Esophagus muscularis mucosa (tissue), 3 donors: Measurements from ENCODE around the gene CDH8.

Source experiments
- POLR2A ChIP-seq: fragments of 450-650 bp; IDR thresholded peaks from one replicate; pipeline ENCODE4 v1.6.1; 2017; ENCODE audit warnings: antibody characterized with exemption, moderate library complexity, mild to moderate bottlenecking, low read depth
- TF ChIP-seq, protein P1 (sequence below), 3 experiments: fragments of 200-600 bp in 2 of 3; fragments of 450-650 bp in 1 of 3; sonication (generic) in 2 of 3; IDR thresholded peaks; one replicate each; pipeline ENCODE4 v1.5.1; 2017 to 2019; ENCODE audit warnings: antibody characterized with exemption in 3 of 3, mild to moderate bottlenecking in 2 of 3, moderate library complexity in 1 of 3

DNA sequence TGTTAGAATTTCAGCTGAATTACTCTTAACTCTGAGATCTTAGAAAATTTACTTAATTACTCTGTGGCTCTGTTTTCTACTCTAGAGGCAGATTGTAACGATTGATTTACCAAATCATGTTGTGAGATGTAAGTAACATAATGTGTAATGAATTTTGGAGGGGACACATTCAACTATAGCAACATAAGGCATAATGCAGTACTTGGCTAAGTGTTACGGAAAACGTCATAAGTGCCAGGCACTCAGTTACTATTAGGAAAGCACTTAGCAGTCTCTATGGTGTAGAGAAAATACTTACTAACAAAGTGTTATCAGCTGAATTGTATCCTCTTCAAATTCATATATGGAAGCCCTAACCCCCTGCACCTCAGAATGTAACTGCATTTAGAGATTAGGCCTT, 40.6 kb upstream of the CDH8 start:
- TF ChIP-seq, protein P1, sequence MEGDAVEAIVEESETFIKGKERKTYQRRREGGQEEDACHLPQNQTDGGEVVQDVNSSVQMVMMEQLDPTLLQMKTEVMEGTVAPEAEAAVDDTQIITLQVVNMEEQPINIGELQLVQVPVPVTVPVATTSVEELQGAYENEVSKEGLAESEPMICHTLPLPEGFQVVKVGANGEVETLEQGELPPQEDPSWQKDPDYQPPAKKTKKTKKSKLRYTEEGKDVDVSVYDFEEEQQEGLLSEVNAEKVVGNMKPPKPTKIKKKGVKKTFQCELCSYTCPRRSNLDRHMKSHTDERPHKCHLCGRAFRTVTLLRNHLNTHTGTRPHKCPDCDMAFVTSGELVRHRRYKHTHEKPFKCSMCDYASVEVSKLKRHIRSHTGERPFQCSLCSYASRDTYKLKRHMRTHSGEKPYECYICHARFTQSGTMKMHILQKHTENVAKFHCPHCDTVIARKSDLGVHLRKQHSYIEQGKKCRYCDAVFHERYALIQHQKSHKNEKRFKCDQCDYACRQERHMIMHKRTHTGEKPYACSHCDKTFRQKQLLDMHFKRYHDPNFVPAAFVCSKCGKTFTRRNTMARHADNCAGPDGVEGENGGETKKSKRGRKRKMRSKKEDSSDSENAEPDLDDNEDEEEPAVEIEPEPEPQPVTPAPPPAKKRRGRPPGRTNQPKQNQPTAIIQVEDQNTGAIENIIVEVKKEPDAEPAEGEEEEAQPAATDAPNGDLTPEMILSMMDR (IDR thresholded peaks at IDR 0.05) = no peak
- no peak for TF ChIP-seq POLR2A
